Measurements from ENCODE around the gene PPP1R3E. TPM values are rescaled to one million over a fixed set of nuclear protein-coding genes. Genes with fewer than 3 reads are reported as not detected.
A peak's percentile ranks its signal among the peaks of the same experiment; 100 is the strongest.

PPP1R3E gene
- total and polyA plus RNA-seq, 2 of the 13 experiments (the other 11 are each of a cell fraction or from before 2014, with no cell fraction given): 16.5 to 26.5 TPM

- TF ChIP-seq RORA (CRISPR knock-in tag; IDR thresholded peaks at IDR 0.05) (no peak), TAF1 (CRISPR knock-in tag; IDR thresholded peaks at IDR 0.05) (peak; percentile 80), IKZF4 (CRISPR knock-in tag; IDR thresholded peaks at IDR 0.05; ENCODE audit: borderline replicate concordance, low read depth, not compliant biosample characterization) (peak; percentile 15), ZNF253 (CRISPR knock-in tag; IDR thresholded peaks at IDR 0.05; ENCODE audit: borderline replicate concordance) (no peak), BRCA1 (CRISPR knock-in tag; IDR thresholded peaks at IDR 0.05) (peak; percentile 70), ZNF75D (CRISPR knock-in tag; IDR thresholded peaks at IDR 0.05; ENCODE audit: borderline replicate concordance) (0 out of 2 replicates have a peak, but pooled peaks have one; percentile 23), ZFY (CRISPR knock-in tag; IDR thresholded peaks at IDR 0.05) (peak; percentile 88), FOXJ3 (CRISPR knock-in tag; IDR thresholded peaks at IDR 0.05; ENCODE audit: borderline replicate concordance) (peak; percentile 61), NCOR1 (IDR thresholded peaks at IDR 0.05; ENCODE audit: borderline replicate concordance, low read length) (peak; percentile 76; the same call in 1 of the 2 replicates), HNRNPUL1 (IDR thresholded peaks at IDR 0.05; ENCODE audit: low read depth, low read length) (no peak), CENPBD1 (CRISPR knock-in tag; IDR thresholded peaks at IDR 0.05; ENCODE audit: borderline replicate concordance, low read depth) (no peak), MXI1 (IDR thresholded peaks at IDR 0.05; ENCODE audit: borderline replicate concordance, low read depth, low read length) (no peak), HHEX (CRISPR knock-in tag; IDR thresholded peaks at IDR 0.05) (no peak), ZNF503 (CRISPR knock-in tag; IDR thresholded peaks at IDR 0.05) (peak; percentile 69; the same call in 1 of the 2 replicates), RXRB (CRISPR knock-in tag; IDR thresholded peaks at IDR 0.05; ENCODE audit: borderline replicate concordance) (no peak)
- TF ChIP-seq, protein P1, sequence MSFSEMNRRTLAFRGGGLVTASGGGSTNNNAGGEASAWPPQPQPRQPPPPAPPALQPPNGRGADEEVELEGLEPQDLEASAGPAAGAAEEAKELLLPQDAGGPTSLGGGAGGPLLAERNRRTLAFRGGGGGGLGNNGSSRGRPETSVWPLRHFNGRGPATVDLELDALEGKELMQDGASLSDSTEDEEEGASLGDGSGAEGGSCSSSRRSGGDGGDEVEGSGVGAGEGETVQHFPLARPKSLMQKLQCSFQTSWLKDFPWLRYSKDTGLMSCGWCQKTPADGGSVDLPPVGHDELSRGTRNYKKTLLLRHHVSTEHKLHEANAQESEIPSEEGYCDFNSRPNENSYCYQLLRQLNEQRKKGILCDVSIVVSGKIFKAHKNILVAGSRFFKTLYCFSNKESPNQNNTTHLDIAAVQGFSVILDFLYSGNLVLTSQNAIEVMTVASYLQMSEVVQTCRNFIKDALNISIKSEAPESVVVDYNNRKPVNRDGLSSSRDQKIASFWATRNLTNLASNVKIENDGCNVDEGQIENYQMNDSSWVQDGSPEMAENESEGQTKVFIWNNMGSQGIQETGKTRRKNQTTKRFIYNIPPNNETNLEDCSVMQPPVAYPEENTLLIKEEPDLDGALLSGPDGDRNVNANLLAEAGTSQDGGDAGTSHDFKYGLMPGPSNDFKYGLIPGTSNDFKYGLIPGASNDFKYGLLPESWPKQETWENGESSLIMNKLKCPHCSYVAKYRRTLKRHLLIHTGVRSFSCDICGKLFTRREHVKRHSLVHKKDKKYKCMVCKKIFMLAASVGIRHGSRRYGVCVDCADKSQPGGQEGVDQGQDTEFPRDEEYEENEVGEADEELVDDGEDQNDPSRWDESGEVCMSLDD (CRISPR knock-in tag; IDR thresholded peaks at IDR 0.05; ENCODE audit: borderline replicate concordance): peak; percentile 81
- TF ChIP-seq, protein P2, sequence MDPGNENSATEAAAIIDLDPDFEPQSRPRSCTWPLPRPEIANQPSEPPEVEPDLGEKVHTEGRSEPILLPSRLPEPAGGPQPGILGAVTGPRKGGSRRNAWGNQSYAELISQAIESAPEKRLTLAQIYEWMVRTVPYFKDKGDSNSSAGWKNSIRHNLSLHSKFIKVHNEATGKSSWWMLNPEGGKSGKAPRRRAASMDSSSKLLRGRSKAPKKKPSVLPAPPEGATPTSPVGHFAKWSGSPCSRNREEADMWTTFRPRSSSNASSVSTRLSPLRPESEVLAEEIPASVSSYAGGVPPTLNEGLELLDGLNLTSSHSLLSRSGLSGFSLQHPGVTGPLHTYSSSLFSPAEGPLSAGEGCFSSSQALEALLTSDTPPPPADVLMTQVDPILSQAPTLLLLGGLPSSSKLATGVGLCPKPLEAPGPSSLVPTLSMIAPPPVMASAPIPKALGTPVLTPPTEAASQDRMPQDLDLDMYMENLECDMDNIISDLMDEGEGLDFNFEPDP (CRISPR knock-in tag; conservative IDR thresholded peaks at IDR 0.05): no peak
- TF ChIP-seq, protein P3, sequence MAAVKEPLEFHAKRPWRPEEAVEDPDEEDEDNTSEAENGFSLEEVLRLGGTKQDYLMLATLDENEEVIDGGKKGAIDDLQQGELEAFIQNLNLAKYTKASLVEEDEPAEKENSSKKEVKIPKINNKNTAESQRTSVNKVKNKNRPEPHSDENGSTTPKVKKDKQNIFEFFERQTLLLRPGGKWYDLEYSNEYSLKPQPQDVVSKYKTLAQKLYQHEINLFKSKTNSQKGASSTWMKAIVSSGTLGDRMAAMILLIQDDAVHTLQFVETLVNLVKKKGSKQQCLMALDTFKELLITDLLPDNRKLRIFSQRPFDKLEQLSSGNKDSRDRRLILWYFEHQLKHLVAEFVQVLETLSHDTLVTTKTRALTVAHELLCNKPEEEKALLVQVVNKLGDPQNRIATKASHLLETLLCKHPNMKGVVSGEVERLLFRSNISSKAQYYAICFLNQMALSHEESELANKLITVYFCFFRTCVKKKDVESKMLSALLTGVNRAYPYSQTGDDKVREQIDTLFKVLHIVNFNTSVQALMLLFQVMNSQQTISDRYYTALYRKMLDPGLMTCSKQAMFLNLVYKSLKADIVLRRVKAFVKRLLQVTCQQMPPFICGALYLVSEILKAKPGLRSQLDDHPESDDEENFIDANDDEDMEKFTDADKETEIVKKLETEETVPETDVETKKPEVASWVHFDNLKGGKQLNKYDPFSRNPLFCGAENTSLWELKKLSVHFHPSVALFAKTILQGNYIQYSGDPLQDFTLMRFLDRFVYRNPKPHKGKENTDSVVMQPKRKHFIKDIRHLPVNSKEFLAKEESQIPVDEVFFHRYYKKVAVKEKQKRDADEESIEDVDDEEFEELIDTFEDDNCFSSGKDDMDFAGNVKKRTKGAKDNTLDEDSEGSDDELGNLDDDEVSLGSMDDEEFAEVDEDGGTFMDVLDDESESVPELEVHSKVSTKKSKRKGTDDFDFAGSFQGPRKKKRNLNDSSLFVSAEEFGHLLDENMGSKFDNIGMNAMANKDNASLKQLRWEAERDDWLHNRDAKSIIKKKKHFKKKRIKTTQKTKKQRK (IDR thresholded peaks at IDR 0.05; ENCODE audit: low read length): no peak
Measured at GRCh38 chr14:23321572-23322547, 19.2 kb upstream of the PPP1R3E start (continued).
